SK-MEL-5 (cell line): ENCODE results near the gene RIPK3. TPM values are rescaled to one million over a fixed set of nuclear protein-coding genes. Genes with fewer than 3 reads are reported as not detected.
"Not testable (repeated sequence)": the region's sequence is repeated elsewhere in the genome, so short reads cannot be mapped to it uniquely, and the experiment has no call there.

Source experiments
- DNase-seq: peaks from one replicate; pipeline ENCODE4 v3.0.0-alpha.2; 2016; ENCODE audit warnings: low read depth, low spot score
- in situ Hi-C: cut with HindIII; loops from 2 replicates; pipeline ENCODE4 v1.10.0; 2016; ENCODE audit warnings: low sequenced_read_pairs, high pct_unique_total_duplicates, low pct_unique_long_range_greater_than_20kb
- total RNA-seq: library from RNA; depleted of rRNA; stranded (reverse); fragments of >200 nt; shearing (Covaris generic); gene quantifications from 2 replicates; pipeline ENCODE4 v1.2.3, GENCODE V29; 2014

RIPK3 gene
- total RNA-seq, 1 experiment from 2014 or later: not detected

- DNase-seq: peak; percentile 66
- in situ Hi-C loops: loop anchor here (10.0 kb wide), 1 partner anchor 92 kb away; the partner anchor contains the start of genes CBLN3 and KHNYN
Measured at GRCh38 chr14:24332268-24332993, 7.4 kb downstream of the RIPK3 start.

GRCh38 chr14:24331731-24332267, 8.0 kb downstream of the RIPK3 start:
- in situ Hi-C loops: loop anchor here (10.0 kb wide), 1 partner anchor 93 kb away; the partner anchor contains the start of genes CBLN3 and KHNYN
- no peak for DNase-seq

- in situ Hi-C loops: loop anchor here (10.0 kb wide), 1 partner anchor 94 kb away; the partner anchor contains the start of genes CBLN3 and KHNYN
- DNase-seq: no peak
Measured at GRCh38 chr14:24330973-24331674, 8.7 kb downstream of the RIPK3 start.

- in situ Hi-C loops: loop anchor here (10.0 kb wide), 1 partner anchor 95 kb away; the partner anchor contains the start of genes CBLN3 and KHNYN
- DNase-seq: no peak
Measured at GRCh38 chr14:24329736-24330135, 10.1 kb downstream of the RIPK3 start.

- no peak for DNase-seq
- in situ Hi-C loops: no loop called here
Measured at GRCh38 chr14:24329073-24329663, 10.6 kb downstream of the RIPK3 start.

GRCh38 chr14:24327914-24328313, 11.9 kb downstream of the RIPK3 start:
- peak; percentile 23 for DNase-seq
- in situ Hi-C loops: not testable (repeated sequence)

GRCh38 chr14:24327303-24327702, 12.5 kb downstream of the RIPK3 start:
- no peak for DNase-seq
- in situ Hi-C loops: no loop called here

GRCh38 chr14:24325963-24326362, 13.8 kb downstream of the RIPK3 start:
- no peak for DNase-seq
- in situ Hi-C loops: no loop called here

GRCh38 chr14:24325041-24325530, 14.7 kb downstream of the RIPK3 start:
- in situ Hi-C loops: no loop called here
- DNase-seq: no peak

GRCh38 chr14:24324024-24324423, 15.8 kb downstream of the RIPK3 start:
- no peak for DNase-seq
- in situ Hi-C loops: no loop called here

- in situ Hi-C loops: no loop called here
Measured at GRCh38 chr14:24323341-24323740, 16.4 kb downstream of the RIPK3 start.

GRCh38 chr14:24322672-24323071, 17.1 kb downstream of the RIPK3 start:
- in situ Hi-C loops: no loop called here
- DNase-seq: no peak

More at GRCh38 chr14:24323341-24323740, 16.4 kb downstream of the RIPK3 start:
- DNase-seq: no peak

GRCh38 chr14:24321212-24321975, 18.4 kb downstream of the RIPK3 start:
- in situ Hi-C loops: no loop called here
- DNase-seq: no peak

- in situ Hi-C loops: no loop called here
- DNase-seq: no peak
Measured at GRCh38 chr14:24317141-24317928, 22.5 kb downstream of the RIPK3 start.

GRCh38 chr14:24316597-24316950, 23.2 kb downstream of the RIPK3 start:
- no peak for DNase-seq
- in situ Hi-C loops: no loop called here

GRCh38 chr14:24315807-24316596, 23.8 kb downstream of the RIPK3 start:
- no peak for DNase-seq
- in situ Hi-C loops: no loop called here
